GM21737 (cell line): ENCODE measurements around the gene HS3ST4.

ENCODE experiments used
- ATAC-seq: cut with Tn5 transposase; IDR thresholded peaks from one replicate; pipeline ENCODE4 v1.9.1; 2021; ENCODE audit warnings: mild to moderate bottlenecking, moderate library complexity; ENCODE audit not compliant: unreplicated experiment

HS3ST4 gene

GRCh38 chr16:26157319-26157718, 465.6 kb downstream of the HS3ST4 start:
- no peak for ATAC-seq

- no peak for ATAC-seq
Observed at GRCh38 chr16:26158142-26158759, 466.5 kb downstream of the HS3ST4 start.

- ATAC-seq = no peak
Observed at GRCh38 chr16:26161461-26162180, 469.9 kb downstream of the HS3ST4 start.

- no peak for ATAC-seq
Observed at GRCh38 chr16:26169473-26169872, 477.7 kb downstream of the HS3ST4 start.

- no peak for ATAC-seq
Observed at GRCh38 chr16:26175944-26176343, 484.2 kb downstream of the HS3ST4 start.

GRCh38 chr16:26177438-26177837, 485.7 kb downstream of the HS3ST4 start:
- ATAC-seq = no peak

GRCh38 chr16:26178298-26178697, 486.5 kb downstream of the HS3ST4 start:
- no peak for ATAC-seq

GRCh38 chr16:26186091-26186615, 494.4 kb downstream of the HS3ST4 start:
- no peak for ATAC-seq
